Activated T-cell treated with anti-CD3 and anti-CD28 coated beads for 1 hour (primary cell): ENCODE measurements around the gene FUBP3.
A peak's percentile ranks its signal among the peaks of the same experiment; 100 is the strongest.

Experiments used
- DNase-seq: peaks from one replicate; pipeline ENCODE4 v3.0.0-alpha.2; 2020; ENCODE audit warnings: low read depth

Gene FUBP3

DNA sequence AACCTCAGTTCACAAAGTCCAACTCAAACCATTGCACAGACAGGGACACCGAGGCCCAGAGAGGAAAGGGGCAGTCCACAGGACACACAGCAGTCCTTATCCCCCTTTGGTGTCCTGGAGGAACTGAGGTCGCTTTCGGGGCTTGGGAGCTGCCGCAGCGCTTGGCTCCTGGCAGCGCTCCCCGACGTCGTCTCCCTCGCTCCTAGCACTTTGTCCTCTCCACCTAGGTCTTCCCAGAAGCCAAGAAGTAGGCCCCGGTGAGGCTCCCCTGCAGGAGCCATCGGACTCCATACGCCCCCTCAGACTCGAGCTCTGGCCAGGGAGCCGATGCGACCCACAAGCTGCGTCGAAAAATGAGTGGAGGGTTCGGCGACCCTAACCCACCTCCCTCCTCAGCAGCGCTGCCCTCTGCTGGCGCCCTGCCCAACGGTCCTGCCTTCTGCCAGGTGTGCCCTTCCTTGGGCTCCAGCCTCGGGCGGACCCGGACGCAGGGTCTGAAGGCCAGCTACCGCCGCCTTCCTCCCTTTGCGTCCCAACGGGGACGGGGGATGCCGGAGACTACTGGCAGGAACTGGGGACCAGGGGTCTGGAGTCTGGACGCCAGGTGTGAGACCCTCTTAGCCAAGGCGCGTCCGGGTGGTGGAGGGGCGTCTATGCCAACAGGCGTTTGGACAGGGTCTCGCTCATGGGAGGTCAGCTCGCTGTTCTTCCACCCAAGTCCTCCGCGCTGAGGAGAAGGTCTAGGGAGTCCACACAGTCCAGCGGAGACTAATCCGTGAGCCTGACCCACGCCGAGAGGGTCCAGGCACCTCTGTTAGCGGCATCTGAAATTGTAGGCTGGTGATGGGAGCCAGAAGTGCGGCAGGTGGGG is 83.0 kb downstream of the FUBP3 start:
- no peak for DNase-seq

DNA sequence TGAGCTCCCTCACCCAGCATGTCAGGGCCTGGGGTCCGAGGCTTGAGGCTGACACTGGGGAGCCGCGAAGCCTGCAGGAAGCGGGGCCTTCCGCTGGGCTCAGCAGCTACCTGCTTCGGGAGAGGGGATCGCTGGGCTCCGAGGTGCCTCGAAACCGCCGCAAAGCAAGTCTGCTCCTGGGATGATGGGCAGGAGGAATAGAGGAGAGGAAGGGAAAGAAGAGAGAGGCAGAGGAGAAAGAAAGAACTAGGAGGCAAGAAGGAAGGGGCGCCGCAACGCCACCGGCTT is 83.5 kb downstream of the FUBP3 start:
- DNase-seq: no peak

GRCh38 chr9:130663258-130663976 is 84.0 kb downstream of the FUBP3 start:
- DNase-seq: no peak

DNA sequence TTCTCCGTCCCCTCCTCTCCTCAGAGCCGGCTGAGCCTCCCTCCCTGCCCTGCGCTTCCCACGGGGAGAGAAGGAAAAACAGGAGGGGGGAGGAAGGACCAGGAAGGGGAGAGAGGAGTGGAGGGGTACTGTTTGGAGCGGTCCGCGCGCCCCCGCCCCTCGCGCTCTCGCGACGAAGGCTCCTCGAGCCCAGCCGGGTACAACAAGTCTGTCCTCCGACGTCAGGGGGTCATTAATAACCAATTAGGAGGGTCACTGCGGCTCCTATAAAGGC is 84.5 kb downstream of the FUBP3 start:
- DNase-seq: no peak

GRCh38 chr9:130664251-130665028 is 85.1 kb downstream of the FUBP3 start, which contains the start of gene PRDM12:
TSS of gene PRDM12 (plus strand) at chr9:130664594. CDS start at chr9:130664654, 60 bp downstream.
- DNase-seq: no peak

GRCh38 chr9:130665029-130665430 is 85.7 kb downstream of the FUBP3 start:
- DNase-seq: no peak

- DNase-seq: no peak
Observed at GRCh38 chr9:130665431-130666392, 86.3 kb downstream of the FUBP3 start.

- DNase-seq: no peak
Observed at GRCh38 chr9:130666393-130667119, 87.2 kb downstream of the FUBP3 start.

GRCh38 chr9:130667120-130667435 is 87.7 kb downstream of the FUBP3 start:
- DNase-seq: no peak

DNA sequence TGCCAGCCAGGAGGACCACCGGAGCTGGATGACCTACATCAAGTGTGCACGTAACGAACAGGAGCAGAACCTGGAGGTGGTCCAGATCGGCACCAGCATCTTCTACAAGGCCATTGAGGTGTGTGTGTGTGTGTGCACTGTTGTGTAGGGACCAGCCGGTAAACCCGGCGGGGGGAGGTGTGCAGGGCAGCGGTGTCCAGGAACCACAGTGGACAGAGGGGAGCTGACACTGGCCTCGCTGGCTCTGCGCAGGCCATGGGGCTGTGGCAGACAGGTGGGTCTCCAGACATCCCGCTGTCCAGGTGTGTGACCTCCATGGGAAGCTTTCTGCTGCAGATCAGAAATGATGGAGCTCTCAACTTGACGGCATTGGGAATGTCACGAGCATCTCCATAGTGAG is 88.8 kb downstream of the FUBP3 start:
- no peak for DNase-seq

DNA sequence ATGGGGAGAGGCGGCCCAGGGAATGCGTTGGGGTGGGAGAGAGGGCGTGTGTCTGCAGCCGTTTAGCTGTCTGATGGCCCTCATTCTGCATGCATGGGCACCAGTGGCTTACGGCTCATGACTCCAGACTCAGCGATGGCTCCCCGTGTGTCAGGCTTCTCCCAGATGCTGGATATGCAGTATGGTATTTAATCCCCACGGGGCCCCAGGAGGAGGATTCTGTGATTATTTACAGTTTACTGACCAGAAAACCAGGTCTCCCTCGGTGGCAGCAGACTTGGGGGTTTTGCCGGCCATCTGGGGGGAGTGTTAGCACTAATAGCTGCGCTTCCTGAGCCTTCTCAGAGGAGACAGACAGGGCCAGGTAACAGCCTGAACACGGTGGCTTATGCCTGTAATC is 89.3 kb downstream of the FUBP3 start:
- DNase-seq: no peak

DNA sequence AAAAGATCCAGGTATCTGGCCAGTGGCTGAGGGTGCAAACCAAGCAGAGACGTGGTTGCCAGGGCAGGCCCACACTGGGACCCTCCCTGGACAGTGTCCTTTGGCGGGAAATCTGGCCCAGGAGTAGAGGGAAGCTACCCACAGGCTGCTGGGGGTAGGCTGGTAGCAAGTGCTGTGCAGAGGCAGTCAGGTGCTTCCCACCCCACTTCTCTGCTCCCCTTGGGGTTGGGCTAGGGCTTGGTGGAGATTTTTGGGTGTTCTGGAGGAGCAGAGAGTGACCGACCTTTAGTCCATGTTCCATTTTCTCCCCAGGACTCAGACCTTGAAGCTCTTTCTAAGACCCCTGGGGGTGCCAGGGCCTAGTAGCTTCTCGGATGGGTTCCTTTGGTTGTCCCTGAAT is 90.6 kb downstream of the FUBP3 start:
- DNase-seq: no peak

GRCh38 chr9:130670644-130671043 is 91.3 kb downstream of the FUBP3 start:
- DNase-seq: no peak

DNA sequence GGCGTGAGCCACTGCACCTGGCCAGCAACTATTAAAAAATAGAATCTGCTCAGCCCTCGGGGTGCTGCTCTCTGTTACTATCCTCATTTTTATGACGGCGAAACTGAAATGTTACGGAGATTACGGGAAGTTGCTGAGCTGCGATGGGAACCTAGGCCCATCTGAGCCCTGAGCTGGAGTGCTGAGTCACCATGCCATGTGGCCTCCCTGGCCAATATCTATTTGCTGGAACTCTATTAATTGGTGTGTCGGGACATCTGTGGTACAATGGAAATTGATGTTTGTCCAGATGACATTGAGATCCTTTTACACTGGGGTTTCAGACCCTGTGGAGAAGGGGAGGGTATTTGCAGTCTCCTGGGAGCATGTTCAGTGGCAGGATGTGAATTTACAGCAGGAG is 93.1 kb downstream of the FUBP3 start:
- no peak for DNase-seq

DNA sequence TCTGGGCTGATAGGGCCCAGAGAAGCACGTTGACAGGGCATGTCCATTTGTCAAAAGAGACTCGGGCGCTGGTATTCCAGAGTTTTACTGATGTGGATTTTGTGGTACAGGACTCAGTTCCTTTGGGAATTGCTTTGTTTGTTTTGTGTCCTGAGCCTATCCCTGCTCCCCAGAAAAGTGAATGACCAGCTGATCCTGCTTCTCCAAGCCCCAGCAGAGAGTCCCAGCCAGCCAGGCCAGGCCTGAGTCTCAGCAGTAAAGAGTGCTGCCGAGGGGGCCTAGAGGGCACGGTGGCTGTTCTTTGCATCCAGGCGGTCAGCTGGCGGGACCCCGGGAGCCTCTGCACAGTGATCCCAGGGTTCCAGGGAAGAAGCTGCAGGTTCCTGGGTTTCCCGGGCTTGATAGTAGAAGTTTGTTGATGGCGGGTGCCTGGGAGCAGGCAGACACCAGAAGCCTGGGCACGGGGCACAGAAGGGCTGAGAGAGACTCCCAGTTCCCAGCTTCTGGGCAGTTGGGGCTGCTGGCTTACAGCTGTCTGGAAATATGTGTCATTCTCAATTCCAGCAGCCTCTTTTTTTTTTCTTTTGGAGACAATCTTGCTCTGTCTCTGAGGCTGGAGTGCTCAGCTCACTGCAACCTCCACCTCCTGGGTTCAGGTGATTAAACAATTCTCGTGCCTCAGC is 93.7 kb downstream of the FUBP3 start:
- DNase-seq: no peak

- DNase-seq: no peak
Observed at GRCh38 chr9:130675396-130675795, 96.0 kb downstream of the FUBP3 start.

GRCh38 chr9:130677252-130677651 is 97.9 kb downstream of the FUBP3 start:
- no peak for DNase-seq

DNA sequence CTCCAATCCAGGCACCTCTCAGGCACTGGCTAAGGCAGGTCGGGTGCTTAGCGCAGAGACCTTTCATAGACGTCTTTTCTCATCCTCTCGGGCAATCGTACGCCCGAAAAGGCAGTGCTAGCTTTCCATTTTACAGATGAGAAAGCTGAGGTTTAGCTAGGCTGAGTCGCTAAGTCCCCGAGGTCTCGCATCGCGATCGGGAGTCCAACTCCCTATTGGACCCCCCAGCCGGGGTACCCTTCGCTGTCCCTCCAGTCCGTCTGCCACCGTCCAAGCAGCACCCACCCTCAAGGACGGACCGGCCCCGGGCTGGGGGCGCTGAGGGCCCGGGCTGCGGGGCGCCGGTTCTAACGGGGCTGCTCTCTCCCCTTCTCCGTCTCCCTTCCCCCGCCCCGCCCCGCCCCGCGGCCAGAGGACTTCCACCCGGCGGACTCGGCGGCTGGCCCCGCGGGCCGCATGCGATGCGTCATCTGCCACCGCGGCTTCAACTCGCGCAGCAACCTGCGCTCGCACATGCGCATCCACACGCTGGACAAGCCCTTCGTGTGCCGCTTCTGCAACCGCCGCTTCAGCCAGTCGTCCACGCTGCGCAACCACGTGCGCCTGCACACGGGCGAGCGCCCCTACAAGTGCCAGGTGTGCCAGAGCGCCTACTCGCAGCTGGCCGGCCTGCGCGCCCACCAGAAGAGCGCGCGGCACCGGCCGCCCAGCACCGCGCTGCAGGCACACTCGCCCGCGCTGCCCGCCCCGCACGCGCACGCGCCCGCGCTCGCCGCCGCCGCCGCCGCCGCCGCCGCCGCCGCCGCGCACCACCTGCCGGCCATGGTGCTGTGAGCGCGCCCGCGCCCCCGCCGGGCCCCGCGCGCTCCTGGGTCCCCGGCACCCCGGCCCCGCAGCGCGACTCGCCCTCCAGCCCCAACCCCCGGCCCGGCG is 101.7 kb downstream of the FUBP3 start:
- DNase-seq: peak; percentile 36

- no peak for DNase-seq
Observed at GRCh38 chr9:130681769-130682420, 102.5 kb downstream of the FUBP3 start.
